H1 (cell line): ENCODE measurements around the gene RTN3. TPM values are rescaled to one million over a fixed set of nuclear protein-coding genes. Genes with fewer than 3 reads are reported as not detected.

Experiments
- CTCF ChIA-PET: fragments of 300-600 bp; sonication (Branson Sonifier 250); formaldehyde crosslinking; loops from one replicate; lab custom pipeline; 2021; ENCODE audit not compliant: partially characterized antibody; lab: Charles Lee
- POLR2A ChIA-PET: fragments of 300-600 bp; sonication (Branson Sonifier 250); formaldehyde crosslinking; loops from one replicate; lab custom pipeline; 2021; ENCODE audit warnings: inconsistent platforms; ENCODE audit not compliant: partially characterized antibody; lab: Charles Lee
- DNase-seq, 2 experiments: peaks; one replicate each; pipeline versions ENCODE4 v3.0.0 to v3.0.0-alpha.2; 2010 to 2022; ENCODE audit warnings: low spot score in 2 of 2, low read depth in 1 of 2, mixed read lengths in 1 of 2
- FAIRE-seq: peaks from 2 replicates; lab custom pipeline; 2011; peaks lifted over from hg19 to GRCh38; lab: Jason Lieb, UNC
- H2AFZ ChIP-seq: 2 replicates; pipeline ENCODE4 v1.8.1; 2012; ENCODE audit warnings: low read length, inconsistent platforms
- H2AK5ac ChIP-seq: 2 replicates; pipeline ENCODE4 v1.6.1; 2013; ENCODE audit warnings: low read depth, low read length
- H2BK120ac ChIP-seq: replicated peaks from 2 replicates; pipeline ENCODE3; 2013; ENCODE audit warnings: low read depth, low read length, inconsistent platforms
- H2BK12ac ChIP-seq: 2 replicates; pipeline ENCODE4 v1.6.1; 2013; ENCODE audit warnings: low read depth, low read length
- H2BK15ac ChIP-seq: 2 replicates; pipeline ENCODE4 v1.6.1; 2013; ENCODE audit warnings: low read length
- H2BK20ac ChIP-seq: 2 replicates; pipeline ENCODE4 v1.6.1; 2013; ENCODE audit warnings: low read length
- H2BK5ac ChIP-seq: 2 replicates; pipeline ENCODE4 v1.6.1; 2013; ENCODE audit warnings: low read depth, low read length
- H3K14ac ChIP-seq: 2 replicates; pipeline ENCODE4 v1.6.1; 2013; ENCODE audit warnings: inconsistent platforms; ENCODE audit not compliant: insufficient read length
- H3K18ac ChIP-seq: 2 replicates; pipeline ENCODE4 v1.6.1; 2013; ENCODE audit warnings: low read length; ENCODE audit errors: extremely low read depth
- H3K23ac ChIP-seq: 2 replicates; pipeline ENCODE4 v1.6.1; 2013; ENCODE audit warnings: inconsistent platforms; ENCODE audit not compliant: insufficient read length
- H3K23me2 ChIP-seq: 2 replicates; pipeline ENCODE4 v1.6.1; 2013; ENCODE audit warnings: low read depth, low read length
- H3K27ac ChIP-seq: 2 replicates; pipeline ENCODE4 v1.6.1; 2011; ENCODE audit warnings: low read depth, low read length, inconsistent platforms
- H3K27me3 ChIP-seq, 4 experiments: replicated peaks in 1 of 4; 1 replicate in 1 of 4; 2 replicates in 3 of 4; pipeline versions ENCODE4 v1.6.1 to v1.8.1; 2011 to 2013; ENCODE audit warnings: low read length in 3 of 4, mild to moderate bottlenecking in 3 of 4, inconsistent platforms in 2 of 4, mixed read lengths in 2 of 4, moderate library complexity in 1 of 4; ENCODE audit not compliant: control insufficient read depth in 3 of 4, insufficient read depth in 3 of 4; ENCODE audit errors: extremely low read depth in 1 of 4
- H3K36me3 ChIP-seq, 4 experiments: 2 replicates each; pipeline versions ENCODE4 v1.6.1 to v1.8.1; 2011 to 2013; ENCODE audit warnings: mild to moderate bottlenecking in 4 of 4, low read length in 3 of 4, moderate library complexity in 2 of 4, control low read depth in 1 of 4, inconsistent platforms in 1 of 4; ENCODE audit not compliant: insufficient read depth in 4 of 4, control insufficient read depth in 2 of 4
- H3K4ac ChIP-seq: replicated peaks from 2 replicates; pipeline ENCODE3; 2013; ENCODE audit warnings: low read length, low read depth, mixed read lengths, inconsistent platforms; ENCODE audit not compliant: insufficient read length
- H3K4me1 ChIP-seq, 4 experiments: replicated peaks in 1 of 4; 1 replicate in 1 of 4; 2 replicates in 3 of 4; pipeline versions ENCODE4 v1.6.1 to v1.8.1; 2011 to 2013; ENCODE audit warnings: low read length in 3 of 4, inconsistent platforms in 2 of 4, mixed read lengths in 1 of 4; ENCODE audit not compliant: insufficient read depth in 4 of 4, control insufficient read depth in 3 of 4
- H3K4me2 ChIP-seq, 2 experiments: 2 replicates each; pipeline versions ENCODE4 v1.6.1 to v1.8.1; 2011 to 2013; ENCODE audit warnings: low read depth in 2 of 2, low read length in 2 of 2, control low read depth in 1 of 2, inconsistent platforms in 1 of 2, mild to moderate bottlenecking in 1 of 2; ENCODE audit not compliant: insufficient read depth in 1 of 2
- H3K4me3 ChIP-seq, 4 experiments: fragments of 200-600, 300-600 bp in 1 of 4; sonication (generic), shearing (Covaris generic), sonication (Bioruptor Twin) in 1 of 4; 2 replicates each; pipeline versions ENCODE4 v1.5.1 to v1.8.1; 2011 to 2016; ENCODE audit warnings: low read length in 4 of 4, low read depth in 3 of 4, control low read depth in 2 of 4, inconsistent platforms in 2 of 4, mild to moderate bottlenecking in 2 of 4, mixed read lengths in 1 of 4, moderate library complexity in 1 of 4; ENCODE audit not compliant: insufficient read depth in 2 of 4; ENCODE audit errors: extremely low read depth in 1 of 4
- H3K56ac ChIP-seq: replicated peaks from 2 replicates; pipeline ENCODE3; 2013; ENCODE audit warnings: low read depth, mild to moderate bottlenecking, mixed read lengths, low read length, inconsistent platforms; ENCODE audit not compliant: insufficient read length
- H3K79me1 ChIP-seq: 2 replicates; pipeline ENCODE4 v1.6.1; 2013; ENCODE audit warnings: low read depth, low read length, control low read depth
- H3K79me2 ChIP-seq, 2 experiments: 2 replicates each; pipeline versions ENCODE4 v1.6.1 to v1.8.1; 2012 to 2013; ENCODE audit warnings: low read length in 2 of 2, mild to moderate bottlenecking in 2 of 2, inconsistent platforms in 1 of 2; ENCODE audit not compliant: insufficient read depth in 2 of 2, control insufficient read depth in 1 of 2
- H3K9ac ChIP-seq, 4 experiments: replicated peaks in 1 of 4; 1 replicate in 1 of 4; 2 replicates in 3 of 4; pipeline versions ENCODE4 v1.6.1 to v1.8.1; 2011 to 2013; ENCODE audit warnings: low read depth in 3 of 4, low read length in 3 of 4, control low read depth in 2 of 4, mild to moderate bottlenecking in 2 of 4, moderate library complexity in 2 of 4, inconsistent platforms in 1 of 4; ENCODE audit errors: extremely low read depth in 1 of 4
- H3K9me3 ChIP-seq, 2 experiments: 2 replicates each; pipeline versions ENCODE4 v1.6.1 to v1.8.1; 2012 to 2013; ENCODE audit warnings: mild to moderate bottlenecking in 2 of 2, moderate library complexity in 2 of 2, control low read depth in 1 of 2, inconsistent platforms in 1 of 2, low read depth in 1 of 2, low read length in 1 of 2, mixed read lengths in 1 of 2; ENCODE audit not compliant: insufficient read depth in 2 of 2
- H4K20me1 ChIP-seq, 2 experiments: replicated peaks in 1 of 2; 2 replicates each; pipeline versions ENCODE3 to v1.8.1; 2011 to 2013; ENCODE audit warnings: inconsistent platforms in 2 of 2, low read length in 2 of 2, mild to moderate bottlenecking in 1 of 2; ENCODE audit not compliant: insufficient read depth in 2 of 2, control insufficient read depth in 1 of 2
- H4K5ac ChIP-seq: 2 replicates; pipeline ENCODE4 v1.6.1; 2013; ENCODE audit warnings: low read length, low read depth, mixed read lengths, inconsistent platforms; ENCODE audit not compliant: insufficient read length
- H4K8ac ChIP-seq: 2 replicates; pipeline ENCODE4 v1.8.0; 2013; ENCODE audit warnings: mild to moderate bottlenecking, moderate library complexity, low read length, inconsistent platforms; ENCODE audit not compliant: insufficient read depth; ENCODE audit errors: extremely low read depth
- H4K91ac ChIP-seq: replicated peaks from 2 replicates; pipeline ENCODE3; 2013; ENCODE audit warnings: low read length, mixed read lengths, inconsistent platforms; ENCODE audit not compliant: insufficient read length
- BRCA1 ChIP-seq: IDR thresholded peaks from 2 replicates; pipeline ENCODE4 v1.6.1; 2012; ENCODE audit warnings: low read depth, low read length, improper control_type of control experiment
- CBX5 ChIP-seq: fragments of 300-800, 300-1000 bp; sonication (generic); IDR thresholded peaks from 2 replicates; pipeline ENCODE4 v1.7.1; 2016; ENCODE audit warnings: antibody characterized with exemption, low read length, low read depth
- CHD2 ChIP-seq: IDR thresholded peaks from 2 replicates; pipeline ENCODE4 v1.6.1; 2012; ENCODE audit warnings: low read length, improper control_type of control experiment
- EGR1 ChIP-seq: IDR thresholded peaks from 2 replicates; pipeline ENCODE4 v1.6.1; 2011; ENCODE audit warnings: low read depth, low read length, borderline replicate concordance
- GTF2F1 ChIP-seq: IDR thresholded peaks from 2 replicates; pipeline ENCODE4 v1.6.1; 2012; ENCODE audit warnings: low read depth, low read length, improper control_type of control experiment, borderline replicate concordance
- JUN ChIP-seq: IDR thresholded peaks from 2 replicates; pipeline ENCODE4 v1.6.1; 2011; ENCODE audit warnings: low read depth, mild to moderate bottlenecking, improper control_type of control experiment, low read length
- JUND ChIP-seq: IDR thresholded peaks from 2 replicates; pipeline ENCODE4 v1.6.1; 2011; ENCODE audit warnings: mild to moderate bottlenecking, improper control_type of control experiment, low read length
- KDM4A ChIP-seq: IDR thresholded peaks from one replicate; pipeline ENCODE4 v1.7.1; 2012; ENCODE audit warnings: low read depth, mild to moderate bottlenecking, moderate library complexity, low read length, inconsistent platforms; ENCODE audit not compliant: severe bottlenecking
- KDM5A ChIP-seq: fragments of 200-600 bp; IDR thresholded peaks from 2 replicates; pipeline ENCODE4 v1.7.1; 2012; ENCODE audit warnings: mild to moderate bottlenecking, low read length, inconsistent platforms, mixed read lengths
- RBBP5 ChIP-seq: IDR thresholded peaks from 2 replicates; pipeline ENCODE4 v1.7.1; 2012; ENCODE audit warnings: low read depth, mild to moderate bottlenecking, inconsistent platforms, low read length, moderate library complexity, borderline replicate concordance
- SIN3A ChIP-seq, 2 experiments: IDR thresholded peaks in 1 of 2; conservative IDR thresholded peaks in 1 of 2; 2 replicates each; pipeline ENCODE4 v1.6.1; 2011 to 2012; ENCODE audit warnings: low read length in 2 of 2, improper control_type of control experiment in 1 of 2, low read depth in 1 of 2, mild to moderate bottlenecking in 1 of 2
- SRF ChIP-seq: IDR thresholded peaks from 2 replicates; pipeline ENCODE4 v1.6.1; 2011; ENCODE audit warnings: mild to moderate bottlenecking, low read depth, low read length, moderate library complexity
- TBP ChIP-seq: IDR thresholded peaks from 2 replicates; pipeline ENCODE4 v1.6.1; 2011; ENCODE audit warnings: low read depth, low read length, improper control_type of control experiment
- TCF12 ChIP-seq: IDR thresholded peaks from 2 replicates; pipeline ENCODE4 v1.6.1; 2011; ENCODE audit warnings: low read depth, mild to moderate bottlenecking, low read length
- WGBS, 2 experiments: shearing (Covaris generic) in 1 of 2; methylation state at CpG; one replicate each; pipeline versions ENCODE4 v1.1.6 to v1.1.7; 2013 to 2015; ENCODE audit warnings: low lambda C conversion rate in 2 of 2, mixed read lengths in 2 of 2, inconsistent platforms in 1 of 2, low coverage in 1 of 2, missing lambda C conversion rate in 1 of 2; ENCODE audit not compliant: insufficient replicate concordance in 2 of 2, insufficient coverage in 1 of 2, insufficient read length in 1 of 2; ENCODE audit errors: extremely low coverage in 1 of 2, missing lambda C conversion rate in 1 of 2; 5-methylcytosine and 5-hydroxymethylcytosine counted together
- polyA plus RNA-seq, 7 experiments: library from polyadenylated mRNA; depleted of rRNA in 3 of 7; stranded (reverse) in 5 of 7; unstranded in 2 of 7; fragments of >200 nt in 5 of 7; fragments of 200-250 nt in 2 of 7; gene quantifications; 1 replicate in 5 of 7; 2 replicates in 1 of 7; 4 replicates in 1 of 7; pipeline versions ENCODE4 v1.2.1 to v1.2.3, GENCODE V29; 2011 to 2013; ENCODE audit warnings: missing spikeins in 2 of 7, mixed read lengths in 2 of 7
- total RNA-seq: library from RNA; stranded (reverse); fragmentation: NEBNext Ultra II Directional; extraction: Animal tissue kit (Norgen Biotek cat#: 25700); gene quantifications from 2 replicates; pipeline ENCODE4 v1.2.1, GENCODE V29; 2021
- TF ChIP-seq, protein P1 (sequence below): IDR thresholded peaks from 2 replicates; pipeline ENCODE4 v1.6.1; 2012; ENCODE audit warnings: inconsistent platforms

RTN3 gene
- total and polyA plus RNA-seq, 2 of the 8 experiments (the other 6 are each of a cell fraction or from before 2014, with no cell fraction given), result 160 to 203 TPM

DNA sequence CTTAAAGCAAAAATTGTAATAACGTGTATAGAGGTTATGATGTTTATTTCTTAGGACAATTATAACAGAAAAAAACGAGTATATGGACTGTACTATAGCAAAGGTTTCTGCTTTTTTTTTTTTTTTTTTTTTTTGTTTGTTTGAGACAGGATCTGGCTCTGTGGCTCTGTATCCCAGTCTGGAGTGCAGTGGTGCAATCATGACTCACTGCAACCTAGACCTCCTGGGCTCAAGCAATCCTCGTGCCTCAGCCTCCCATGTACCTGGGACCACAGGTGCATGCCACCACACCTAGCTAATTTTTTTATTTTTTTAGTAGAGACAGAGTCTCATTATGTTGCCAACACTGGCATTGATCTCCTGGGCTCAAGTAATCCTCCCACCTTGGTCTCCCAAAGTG is 48.0 kb downstream of the RTN3 start:
- H3K27ac ChIP-seq, result no peak overlapping the region
- no peak overlapping the region for H2BK20ac ChIP-seq
- no peaks in the 10 kb centered on the region for H3K9me3 ChIP-seq
- FAIRE-seq, result no peak
- no peak overlapping the region for H3K18ac ChIP-seq
- no peaks in the 10 kb centered on the region for H3K23me2 ChIP-seq
- no peak for DNase-seq
- H3K79me1 ChIP-seq, result no peaks in the 10 kb centered on the region; the same call in 1 of the 2 replicates
- H2BK120ac ChIP-seq, result no peak overlapping the region
- no peak overlapping the region for H4K5ac ChIP-seq
- H3K27me3 ChIP-seq, result no peaks in the 10 kb centered on the region
- no peak overlapping the region for H4K8ac ChIP-seq
- H3K9ac ChIP-seq, result no peak overlapping the region
- no peak for TF ChIP-seq KDM4A
- no peak for TF ChIP-seq EGR1
- no peak for TF ChIP-seq BRCA1
- no peak for TF ChIP-seq SRF
- TF ChIP-seq CHD2, result no peak
- TF ChIP-seq RBBP5, result no peak
- TF ChIP-seq TCF12, result no peak
- no peak for TF ChIP-seq SIN3A (conservative IDR thresholded peaks at IDR 0.05 in 1 of 2, IDR thresholded peaks at IDR 0.05 in 1 of 2; ENCODE audit: low read depth in 1 of 2, low read length in 2 of 2)
- TF ChIP-seq GTF2F1, result no peak
- TF ChIP-seq KDM5A, result no peak
- TF ChIP-seq CBX5, result no peak
- TF ChIP-seq JUN, result no peak
- TF ChIP-seq, protein P1, sequence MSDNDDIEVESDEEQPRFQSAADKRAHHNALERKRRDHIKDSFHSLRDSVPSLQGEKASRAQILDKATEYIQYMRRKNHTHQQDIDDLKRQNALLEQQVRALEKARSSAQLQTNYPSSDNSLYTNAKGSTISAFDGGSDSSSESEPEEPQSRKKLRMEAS, result no peak
- no peak for TF ChIP-seq TBP
- TF ChIP-seq JUND, result no peak
- ChIA-PET CTCF (interaction anchor here (2.8 kb wide), 1 partner anchor 9 kb away, joined by 22 read pairs; no protein-coding TSS in a partner anchor), POLR2A (no interaction called here)
- no peak overlapping the region for H3K4me2 ChIP-seq
- no peak overlapping the region for H2BK15ac ChIP-seq
- peaks cover 2% of the 10 kb centered on the region in 2 experiments for H4K20me1 ChIP-seq
- no peak overlapping the region for H3K14ac ChIP-seq
- no peak overlapping the region for H2BK12ac ChIP-seq
- no peak overlapping the region for H2AK5ac ChIP-seq
- H3K36me3 ChIP-seq, result no peaks in the 10 kb centered on the region
- H2AFZ ChIP-seq, result no peak overlapping the region
- no peak overlapping the region for H3K56ac ChIP-seq
- no peak overlapping the region for H3K4me3 ChIP-seq
- 92% methylated on average over 3 of the region's 3 CpGs; no CpG with 5 or more reads in 1 of the 2 experiments for WGBS, 2 experiments
- H4K91ac ChIP-seq, result no peak overlapping the region
- H3K23ac ChIP-seq, result no peak overlapping the region
- no peak overlapping the region for H3K4ac ChIP-seq
- H3K79me2 ChIP-seq, result peaks cover 0 to 29% of the 10 kb centered on the region in 2 experiments; a peak in 1 of 4 replicates
- H2BK5ac ChIP-seq, result no peak overlapping the region
- no peaks in the 10 kb centered on the region for H3K4me1 ChIP-seq
